Measurements from ENCODE around the gene VAMP1. TPM values are rescaled to one million over a fixed set of nuclear protein-coding genes. Genes with fewer than 3 reads are reported as not detected.

Gene VAMP1
- total and polyA plus RNA-seq, 8 donors: 6.3 to 21.6 (median 16.5) TPM

DNA sequence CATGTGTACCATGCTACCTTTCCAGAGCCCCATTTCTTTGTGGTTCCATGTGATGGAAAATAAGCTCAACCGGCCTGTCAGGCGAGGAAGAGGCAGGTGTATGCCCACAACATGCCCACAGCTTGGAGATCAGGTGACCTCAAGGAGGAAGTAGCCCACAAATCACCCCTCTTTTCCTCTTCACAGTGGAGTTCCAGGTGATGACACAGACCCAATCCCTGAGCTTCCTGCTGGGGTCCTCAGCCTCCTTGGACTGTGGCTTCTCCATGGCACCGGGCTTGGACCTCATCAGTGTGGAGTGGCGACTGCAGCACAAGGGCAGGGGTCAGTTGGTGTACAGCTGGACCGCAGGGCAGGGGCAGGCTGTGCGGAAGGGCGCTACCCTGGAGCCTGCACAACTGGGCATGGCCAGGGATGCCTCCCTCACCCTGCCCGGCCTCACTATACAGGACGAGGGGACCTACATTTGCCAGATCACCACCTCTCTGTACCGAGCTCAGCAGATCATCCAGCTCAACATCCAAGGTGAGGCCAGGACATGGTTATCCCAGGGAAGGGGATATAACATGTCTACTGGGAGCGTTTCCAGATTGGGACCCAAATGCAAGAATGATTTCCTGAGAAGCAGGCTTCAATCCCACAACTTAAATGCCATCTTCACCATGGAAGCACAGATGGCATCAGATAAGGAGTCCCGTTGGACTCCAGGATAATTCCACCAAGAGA lies 13.1 kb downstream of the VAMP1 start:
- H3K4me1 ChIP-seq: peaks cover 10 to 44% of the 10 kb centered on the region in 2 donors
- ATAC-seq: no peak
- no peak overlapping the region for H3K27ac ChIP-seq
- no peak overlapping the region for H3K4me3 ChIP-seq
- TF ChIP-seq CTCF (IDR thresholded peaks at IDR 0.05): no peak
- H3K36me3 ChIP-seq: peaks cover 0 to 91% of the 10 kb centered on the region in 2 donors
- intact Hi-C loops (cut with DNase I): loop anchor here in 1 of 2 donors (10.0 kb wide), 1 partner anchor 133 kb away; no protein-coding TSS in a partner anchor
- no peaks in the 10 kb centered on the region for H3K9me3 ChIP-seq
- no peak for DNase-seq
- no peaks in the 10 kb centered on the region for H3K27me3 ChIP-seq

DNA sequence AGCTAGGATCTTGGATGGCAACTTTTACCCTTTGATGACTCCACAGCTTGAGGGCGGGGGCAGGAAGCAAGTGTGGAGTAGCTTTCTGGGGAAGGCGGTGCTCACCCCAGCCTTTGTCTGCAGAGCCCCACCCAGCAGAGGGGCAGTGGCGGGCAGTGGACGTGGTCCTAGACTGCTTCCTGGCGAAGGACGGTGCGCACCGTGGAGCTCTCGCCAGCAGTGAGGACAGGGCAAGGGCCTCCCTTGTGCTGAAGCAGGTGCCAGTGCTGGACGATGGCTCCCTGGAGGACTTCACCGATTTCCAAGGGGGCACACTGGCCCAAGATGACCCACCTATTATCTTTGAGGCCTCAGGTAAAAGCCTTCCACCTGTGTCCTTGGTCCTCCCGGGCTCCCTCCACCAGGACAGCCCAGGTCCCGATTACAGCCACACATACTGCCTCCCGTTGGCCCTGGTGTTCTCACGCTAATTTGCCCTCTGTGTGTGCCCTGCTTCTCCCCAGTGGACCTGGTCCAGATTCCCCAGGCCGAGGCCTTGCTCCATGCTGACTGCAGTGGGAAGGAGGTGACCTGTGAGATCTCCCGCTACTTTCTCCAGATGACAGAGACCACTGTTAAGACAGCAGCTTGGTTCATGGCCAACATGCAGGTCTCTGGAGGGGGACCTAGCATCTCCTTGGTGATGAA lies 17.4 kb downstream of the VAMP1 start:
- intact Hi-C loops (cut with DNase I): loop anchor here in 1 of 2 donors (10.0 kb wide), 1 partner anchor 128 kb away; no protein-coding TSS in a partner anchor
- H3K4me3 ChIP-seq: peak overlapping the region; percentile 64 to 75
- peak overlapping the region; percentile 96 to 98 for H3K27ac ChIP-seq
- peaks cover 0 to 48% of the 10 kb centered on the region in 2 donors for H3K36me3 ChIP-seq
- TF ChIP-seq CTCF (IDR thresholded peaks at IDR 0.05): no peak
- no peaks in the 10 kb centered on the region for H3K27me3 ChIP-seq
- H3K4me1 ChIP-seq: peaks cover 7 to 26% of the 10 kb centered on the region in 2 donors
- DNase-seq: no peak
- no peaks in the 10 kb centered on the region for H3K9me3 ChIP-seq
- peak; percentile 25 for ATAC-seq

DNA sequence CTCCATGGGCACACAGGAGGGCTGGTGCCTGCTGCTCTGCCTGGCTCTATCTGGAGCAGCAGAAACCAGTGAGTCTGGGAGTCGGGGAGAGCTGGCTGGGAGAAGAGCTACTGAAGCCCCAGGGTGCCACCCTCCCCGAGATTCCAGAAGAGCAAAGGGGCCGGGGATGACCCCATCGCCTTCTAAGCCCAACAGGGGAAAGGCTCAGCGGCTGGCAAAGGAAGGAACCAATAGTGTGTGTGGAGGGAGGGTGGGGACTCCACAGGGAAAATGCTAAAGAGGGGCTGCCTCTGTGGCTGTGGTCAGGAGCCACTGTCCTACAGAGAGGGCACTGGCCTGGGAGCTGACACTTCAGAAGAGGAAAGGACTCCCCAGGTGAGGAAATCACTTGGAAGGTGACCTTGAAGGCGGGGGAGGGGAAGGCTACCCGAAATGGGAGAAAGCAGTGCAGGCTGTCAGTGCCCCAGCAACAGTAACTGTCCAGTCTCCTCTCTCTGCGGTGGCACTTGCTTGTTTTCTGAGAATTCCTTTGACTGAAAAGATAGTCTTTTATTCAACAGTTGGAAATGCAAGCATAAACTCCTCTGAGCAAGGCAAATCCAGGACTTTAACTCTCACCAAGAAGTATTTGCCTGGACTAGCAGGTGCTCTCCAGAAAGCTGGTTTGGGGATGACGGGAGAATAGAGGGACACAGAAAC lies 18.1 kb downstream of the VAMP1 start:
- Histone ChIP-seq H3K36me3 (peaks cover 0 to 45% of the 10 kb centered on the region in 2 donors), H3K27me3 (no peaks in the 10 kb centered on the region), H3K4me3 (peak overlapping the region; percentile 64 to 75), H3K4me1 (peaks cover 7 to 26% of the 10 kb centered on the region in 2 donors), H3K9me3 (no peaks in the 10 kb centered on the region), H3K27ac (peak overlapping the region; percentile 96 to 98)
- intact Hi-C loops (cut with DNase I): loop anchor here in 1 of 2 donors (10.0 kb wide), 1 partner anchor 128 kb away; no protein-coding TSS in a partner anchor
- DNase-seq (peak in 1 of 4 donors; percentile 61), ATAC-seq (peak; percentile 47)
- no peak for TF ChIP-seq CTCF (IDR thresholded peaks at IDR 0.05)

- Histone ChIP-seq H3K36me3 (peaks cover 0 to 44% of the 10 kb centered on the region in 2 donors), H3K4me1 (peaks cover 7 to 26% of the 10 kb centered on the region in 2 donors), H3K4me3 (peak within 1 kb of the TSS; percentile 64 to 75), H3K27ac (peak within 1 kb of the TSS; percentile 96 to 98), H3K27me3 (no peaks in the 10 kb centered on the region), H3K9me3 (no peaks in the 10 kb centered on the region)
- no peak for TF ChIP-seq CTCF (IDR thresholded peaks at IDR 0.05)
- intact Hi-C loops (cut with DNase I): loop anchor here in 1 of 2 donors (10.0 kb wide), 1 partner anchor 127 kb away; no protein-coding TSS in a partner anchor
- ATAC-seq (peak; percentile 92), DNase-seq (peak; percentile 82 to 91 (median 88))
Observed at GRCh38 chr12:6451348-6452244, 18.9 kb downstream of the VAMP1 start, which contains the start of gene TAPBPL. TSS of gene TAPBPL (plus strand) at chr12:6452042. CDS start at chr12:6452249, 207 bp downstream.
